Right cardiac atrium (tissue), 5 donors: Measurements from ENCODE around the gene PDK3. TPM values are rescaled to one million over a fixed set of nuclear protein-coding genes. Genes with fewer than 3 reads are reported as not detected.

Experiments used
- polyA plus RNA-seq: library from polyadenylated mRNA; stranded (reverse); fragments of 200-250 nt; gene quantifications from one replicate; pipeline ENCODE4 v1.2.3, GENCODE V29; 2013
- total RNA-seq, 4 donors: library from RNA; stranded (reverse); fragmentation: NEBNext Ultra II Directional; extraction: Animal tissue kit (Norgen Biotek cat#: 25700); gene quantifications; one replicate each; pipeline ENCODE4 v1.2.1, GENCODE V29; 2021
- donor health status: healthy with polysubstance abuse.
- donor health status: DM: no; HTN: yes; CAD: no.
- donor health status: DM: no; HTN: no; CAD: no.
- donor health status: DM: no; HTN: yes; CAD: no; lungs with severe emphysema.
- donor health status: DM: yes; HTN: yes; CAD: no.

The PDK3 gene
- total and polyA plus RNA-seq, 5 donors: 8.3 to 27.5 (median 23.9) TPM

Other genes starting within 250 kb of the PDK3 start
- not detected for gene SUPT20HL2, start 151.2 kb upstream of the PDK3 start, total RNA-seq
- not detected for gene SUPT20HL2, start 151.2 kb upstream of the PDK3 start, polyA plus RNA-seq
- not detected for gene SUPT20HL1, start 104.6 kb upstream of the PDK3 start, total RNA-seq
- not detected for gene SUPT20HL1, start 104.6 kb upstream of the PDK3 start, polyA plus RNA-seq
- 10 to 100 TPM in 1 of 4 donors, 1 to 10 TPM in 3; 2.3 to 11.1 (median 7.9) TPM for gene PCYT1B, start 182.1 kb downstream of the PDK3 start, total RNA-seq
- 4.9 TPM for gene PCYT1B, start 182.1 kb downstream of the PDK3 start, polyA plus RNA-seq
- gene POLA1, start 228.6 kb downstream of the PDK3 start, total RNA-seq: 10 to 100 TPM in 2 of 4 donors, 1 to 10 TPM in 2; 8.8 to 12.3 (median 10.2) TPM
- gene POLA1, start 228.6 kb downstream of the PDK3 start, polyA plus RNA-seq: 3.6 TPM